ENCODE results near the gene TMEM203. TPM values are rescaled to one million over a fixed set of nuclear protein-coding genes. Genes with fewer than 3 reads are reported as not detected.

Gene TMEM203
- total RNA-seq, 1 donor from 2014 or later, result 36.2 TPM

GRCh38 chr9:137198051-137198901, 7.2 kb downstream of the TMEM203 start:
- DNase-seq (ENCODE audit: low spot score), result no peak

- DNase-seq (ENCODE audit: low spot score), result peak; percentile 78
Observed at GRCh38 chr9:137195525-137196220, 9.8 kb downstream of the TMEM203 start.

- peak; percentile 85 for DNase-seq (ENCODE audit: low spot score)
Observed at GRCh38 chr9:137194909-137195308, 10.5 kb downstream of the TMEM203 start.

- DNase-seq (ENCODE audit: low spot score), result no peak
Observed at GRCh38 chr9:137194388-137194787, 11.1 kb downstream of the TMEM203 start.

- no peak for DNase-seq (ENCODE audit: low spot score)
Observed at GRCh38 chr9:137193771-137194170, 11.7 kb downstream of the TMEM203 start.

GRCh38 chr9:137192859-137193258, 12.6 kb downstream of the TMEM203 start:
- DNase-seq (ENCODE audit: low spot score), result no peak

- DNase-seq (ENCODE audit: low spot score), result no peak
Observed at GRCh38 chr9:137192448-137192780, 13.0 kb downstream of the TMEM203 start.

GRCh38 chr9:137191691-137192447, 13.6 kb downstream of the TMEM203 start:
- no peak for DNase-seq (ENCODE audit: low spot score)

GRCh38 chr9:137191245-137191644, 14.2 kb downstream of the TMEM203 start:
- no peak for DNase-seq (ENCODE audit: low spot score)

GRCh38 chr9:137190315-137190856, 15.1 kb downstream of the TMEM203 start:
- no peak for DNase-seq (ENCODE audit: low spot score)

- DNase-seq (ENCODE audit: low spot score), result no peak
Observed at GRCh38 chr9:137189297-137190295, 15.9 kb downstream of the TMEM203 start.

GRCh38 chr9:137188490-137189296, 16.8 kb downstream of the TMEM203 start, which contains the start of the genes ANAPC2 and SSNA1:
Gene ANAPC2, minus strand, starts transcription at chr9:137188560. Its CDS starts 28 bp downstream, at chr9:137188532.
Gene SSNA1, plus strand, starts transcription at chr9:137188676. Its CDS starts 51 bp downstream, at chr9:137188727.
- peak; percentile 94 for DNase-seq (ENCODE audit: low spot score)

- no peak for DNase-seq (ENCODE audit: low spot score)
Observed at GRCh38 chr9:137188086-137188489, 17.4 kb downstream of the TMEM203 start.

GRCh38 chr9:137187386-137187785, 18.1 kb downstream of the TMEM203 start:
- no peak for DNase-seq (ENCODE audit: low spot score)

GRCh38 chr9:137186385-137186784, 19.1 kb downstream of the TMEM203 start:
- no peak for DNase-seq (ENCODE audit: low spot score)

- no peak for DNase-seq (ENCODE audit: low spot score)
Observed at GRCh38 chr9:137185921-137186320, 19.5 kb downstream of the TMEM203 start.

GRCh38 chr9:137184881-137185660, 20.4 kb downstream of the TMEM203 start:
- DNase-seq (ENCODE audit: low spot score), result no peak

GRCh38 chr9:137183980-137184595, 21.4 kb downstream of the TMEM203 start:
- no peak for DNase-seq (ENCODE audit: low spot score)
